ENCODE results near the gene FGD5. TPM values are rescaled to one million over a fixed set of nuclear protein-coding genes. Genes with fewer than 3 reads are reported as not detected.

Gene FGD5
- total RNA-seq, 3 donors from 2014 or later (not counting 1 experiment from before 2014, with no cell fraction given) = not detected

DNA sequence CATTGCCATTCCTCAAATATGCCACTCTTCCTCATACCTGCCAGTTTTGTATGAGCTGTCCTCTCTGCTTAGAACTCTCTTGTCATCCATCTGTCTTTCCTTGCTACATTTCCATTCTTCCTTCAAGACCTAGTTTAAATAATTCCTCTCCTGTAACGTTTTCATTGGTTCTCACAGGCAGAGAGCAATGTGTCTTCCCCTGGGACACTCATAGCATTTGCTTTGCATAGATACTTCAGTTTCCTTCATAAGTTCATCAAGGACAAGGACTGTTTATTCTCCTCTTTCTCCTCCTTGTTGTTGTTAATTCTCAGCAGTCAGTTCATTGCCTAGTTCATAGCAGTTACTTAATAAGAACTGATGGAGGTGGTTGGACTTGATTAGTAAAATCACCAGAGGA is 139.2 kb downstream of the FGD5 start:
- Histone ChIP-seq H3K4me1 (ENCODE audit: control insufficient read depth, insufficient read depth, low read length) (peaks cover 9% of the 10 kb centered on the region), H3K36me3 (ENCODE audit: control insufficient read depth, insufficient read depth, low read length) (peaks cover 8% of the 10 kb centered on the region), H3K4me3 (ENCODE audit: low read length) (no peak overlapping the region), H3K27me3 (ENCODE audit: control insufficient read depth, insufficient read depth, low read length) (no peaks in the 10 kb centered on the region), H3K27ac (ENCODE audit: low read length) (no peak overlapping the region), H3K9me3 (ENCODE audit: control insufficient read depth, insufficient read depth, low read length) (no peaks in the 10 kb centered on the region)
- no peaks in the 10 kb centered on the region for H3K27me3 Mint-ChIP-seq (ENCODE audit: low read depth in 2 of 2)
- H3K36me3 Mint-ChIP-seq = no peaks in the 10 kb centered on the region
- no peaks in the 10 kb centered on the region for H3K9me3 Mint-ChIP-seq
- TF ChIP-seq, protein P1, sequence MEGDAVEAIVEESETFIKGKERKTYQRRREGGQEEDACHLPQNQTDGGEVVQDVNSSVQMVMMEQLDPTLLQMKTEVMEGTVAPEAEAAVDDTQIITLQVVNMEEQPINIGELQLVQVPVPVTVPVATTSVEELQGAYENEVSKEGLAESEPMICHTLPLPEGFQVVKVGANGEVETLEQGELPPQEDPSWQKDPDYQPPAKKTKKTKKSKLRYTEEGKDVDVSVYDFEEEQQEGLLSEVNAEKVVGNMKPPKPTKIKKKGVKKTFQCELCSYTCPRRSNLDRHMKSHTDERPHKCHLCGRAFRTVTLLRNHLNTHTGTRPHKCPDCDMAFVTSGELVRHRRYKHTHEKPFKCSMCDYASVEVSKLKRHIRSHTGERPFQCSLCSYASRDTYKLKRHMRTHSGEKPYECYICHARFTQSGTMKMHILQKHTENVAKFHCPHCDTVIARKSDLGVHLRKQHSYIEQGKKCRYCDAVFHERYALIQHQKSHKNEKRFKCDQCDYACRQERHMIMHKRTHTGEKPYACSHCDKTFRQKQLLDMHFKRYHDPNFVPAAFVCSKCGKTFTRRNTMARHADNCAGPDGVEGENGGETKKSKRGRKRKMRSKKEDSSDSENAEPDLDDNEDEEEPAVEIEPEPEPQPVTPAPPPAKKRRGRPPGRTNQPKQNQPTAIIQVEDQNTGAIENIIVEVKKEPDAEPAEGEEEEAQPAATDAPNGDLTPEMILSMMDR (IDR thresholded peaks at IDR 0.05) = no peak
- peaks cover 30 to 44% of the 10 kb centered on the region in 2 donors for H3K4me1 Mint-ChIP-seq
- intact Hi-C loops (cut with micrococcal nuclease) = no loop called here
- no peak for DNase-seq
- H3K27ac Mint-ChIP-seq = peak overlapping the region; percentile 94 to 96
- ATAC-seq = no peak
- 52% methylated on average over 1 of the region's 1 CpG for WGBS (ENCODE audit: insufficient coverage)
- H3K4me3 Mint-ChIP-seq = no peak overlapping the region

DNA sequence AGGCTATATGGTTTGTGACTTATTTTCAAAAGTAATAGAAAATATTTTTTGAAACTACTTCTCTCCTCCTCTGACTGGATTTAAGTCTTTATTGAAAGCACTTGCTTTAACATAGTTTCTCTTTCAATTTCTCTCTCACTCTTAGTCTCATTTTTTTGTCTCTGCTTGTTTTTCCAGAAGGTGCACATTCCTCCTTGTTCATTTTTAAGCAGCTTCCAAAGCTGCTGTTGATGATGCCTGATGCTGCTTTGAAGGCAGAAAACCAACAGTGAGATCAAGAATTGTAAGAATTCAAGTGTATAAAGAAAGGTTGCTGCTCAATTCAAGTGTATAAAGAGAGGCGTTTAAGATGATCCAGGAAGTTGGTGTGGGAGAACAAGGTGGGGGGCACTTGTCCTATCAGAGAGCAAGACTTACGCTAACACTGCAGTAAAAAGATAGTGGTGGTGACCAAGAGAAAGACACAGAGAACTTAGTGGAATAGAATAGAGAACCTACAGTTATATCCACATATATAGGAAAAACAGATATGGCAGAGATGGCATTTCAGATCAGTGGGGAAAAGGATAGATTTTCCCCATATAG is 140.7 kb downstream of the FGD5 start:
- intact Hi-C loops (cut with micrococcal nuclease) = no loop called here
- peak overlapping the region; percentile 97 for H3K4me3 Mint-ChIP-seq
- no peaks in the 10 kb centered on the region for H3K27me3 ChIP-seq (ENCODE audit: control insufficient read depth, insufficient read depth, low read length)
- peak overlapping the region; percentile 11 for H3K4me3 ChIP-seq (ENCODE audit: low read length)
- H3K27ac Mint-ChIP-seq = peak overlapping the region; percentile 94 to 96
- peak overlapping the region; percentile 73 for H3K27ac ChIP-seq (ENCODE audit: low read length)
- no peaks in the 10 kb centered on the region for H3K27me3 Mint-ChIP-seq (ENCODE audit: low read depth in 2 of 2)
- WGBS (ENCODE audit: insufficient coverage) = 11% methylated on average over 1 of the region's 2 CpGs
- no peaks in the 10 kb centered on the region for H3K9me3 ChIP-seq (ENCODE audit: control insufficient read depth, insufficient read depth, low read length)
- peaks cover 30 to 39% of the 10 kb centered on the region in 2 donors for H3K4me1 Mint-ChIP-seq
- peaks cover 10% of the 10 kb centered on the region for H3K36me3 ChIP-seq (ENCODE audit: control insufficient read depth, insufficient read depth, low read length)
- peak; percentile 56 to 80 (median 73) for ATAC-seq
- TF ChIP-seq, protein P1 (IDR thresholded peaks at IDR 0.05) = no peak
- H3K9me3 Mint-ChIP-seq = no peaks in the 10 kb centered on the region
- H3K4me1 ChIP-seq (ENCODE audit: control insufficient read depth, insufficient read depth, low read length) = peaks cover 9% of the 10 kb centered on the region
- H3K36me3 Mint-ChIP-seq = no peaks in the 10 kb centered on the region
- peak in 1 of 2 donors; percentile 35 for DNase-seq

GRCh38 chr3:14962762-14963161 is 144.0 kb downstream of the FGD5 start:
- Histone ChIP-seq H3K27ac (ENCODE audit: low read length) (no peak overlapping the region), H3K36me3 (ENCODE audit: control insufficient read depth, insufficient read depth, low read length) (peaks cover 5% of the 10 kb centered on the region), H3K4me1 (ENCODE audit: control insufficient read depth, insufficient read depth, low read length) (peaks cover 9% of the 10 kb centered on the region), H3K27me3 (ENCODE audit: control insufficient read depth, insufficient read depth, low read length) (no peaks in the 10 kb centered on the region), H3K4me3 (ENCODE audit: low read length) (no peak overlapping the region), H3K9me3 (ENCODE audit: control insufficient read depth, insufficient read depth, low read length) (no peaks in the 10 kb centered on the region)
- ATAC-seq = no peak
- Mint-ChIP-seq H3K27ac (no peak overlapping the region), H3K4me3 (no peak overlapping the region), H3K27me3 (ENCODE audit: low read depth in 2 of 2) (no peaks in the 10 kb centered on the region), H3K36me3 (peaks cover 8% of the 10 kb centered on the region), H3K9me3 (no peaks in the 10 kb centered on the region), H3K4me1 (peaks cover 16 to 27% of the 10 kb centered on the region in 2 donors)
- no peak for DNase-seq
- TF ChIP-seq, protein P1 (IDR thresholded peaks at IDR 0.05) = no peak
- WGBS (ENCODE audit: insufficient coverage) = 96% methylated on average over 5 of the region's 5 CpGs
- intact Hi-C loops (cut with micrococcal nuclease) = no loop called here

GRCh38 chr3:14967285-14967684 is 148.5 kb downstream of the FGD5 start:
- Histone ChIP-seq H3K4me3 (ENCODE audit: low read length) (no peak overlapping the region), H3K36me3 (ENCODE audit: control insufficient read depth, insufficient read depth, low read length) (peaks cover 8% of the 10 kb centered on the region), H3K27me3 (ENCODE audit: control insufficient read depth, insufficient read depth, low read length) (no peaks in the 10 kb centered on the region), H3K9me3 (ENCODE audit: control insufficient read depth, insufficient read depth, low read length) (no peaks in the 10 kb centered on the region), H3K4me1 (ENCODE audit: control insufficient read depth, insufficient read depth, low read length) (no peaks in the 10 kb centered on the region), H3K27ac (ENCODE audit: low read length) (no peak overlapping the region)
- DNase-seq (no peak), ATAC-seq (no peak)
- Mint-ChIP-seq H3K27me3 (ENCODE audit: low read depth in 2 of 2) (no peaks in the 10 kb centered on the region), H3K9me3 (no peaks in the 10 kb centered on the region), H3K36me3 (peaks cover 8% of the 10 kb centered on the region), H3K27ac (peak overlapping the region in 1 of 2 donors; percentile 66), H3K4me1 (peaks cover 10 to 14% of the 10 kb centered on the region in 2 donors), H3K4me3 (no peak overlapping the region)
- 100% methylated on average over 1 of the region's 1 CpG for WGBS (ENCODE audit: insufficient coverage)
- intact Hi-C loops (cut with micrococcal nuclease) = no loop called here
- TF ChIP-seq, protein P1 (IDR thresholded peaks at IDR 0.05) = no peak

Data from natural killer cell (primary cell).